ENCODE data around the gene ANKS1B. TPM values are rescaled to one million over a fixed set of nuclear protein-coding genes. Genes with fewer than 3 reads are reported as not detected.

The ANKS1B gene
- total and polyA plus RNA-seq, 4 donors, result 0.03 to 3.4 (median 0.53) TPM

GRCh38 chr12:98970210-98970609 is 1014.5 kb downstream of the ANKS1B start:
- H3K4me3 ChIP-seq (ENCODE audit: low read depth in 1 of 3, low read length in 3 of 3), result no peak overlapping the region
- no peaks in the 10 kb centered on the region for H3K36me3 ChIP-seq (ENCODE audit: control insufficient read depth in 4 of 4, insufficient read depth in 3 of 4, low read depth in 1 of 4, low read length in 3 of 4)
- H3K4me1 ChIP-seq (ENCODE audit: control insufficient read depth in 4 of 4, insufficient read depth in 4 of 4, low read length in 3 of 4), result no peaks in the 10 kb centered on the region
- no peak for TF ChIP-seq ZBTB33 (IDR thresholded peaks at IDR 0.05)
- no peak for TF ChIP-seq JUND (IDR thresholded peaks at IDR 0.05)
- TF ChIP-seq RXRA (IDR thresholded peaks at IDR 0.05), result no peak
- no peak for TF ChIP-seq TAF1 (conservative IDR thresholded peaks at IDR 0.05)
- TF ChIP-seq YY1 (IDR thresholded peaks at IDR 0.05), result no peak
- no peak for TF ChIP-seq GABPA (IDR thresholded peaks at IDR 0.05 in 1 of 2, conservative IDR thresholded peaks at IDR 0.05 in 1 of 2)
- TF ChIP-seq FOXA1 (IDR thresholded peaks at IDR 0.05), result no peak
- no peak for TF ChIP-seq ATF3 (IDR thresholded peaks at IDR 0.05)
- no peak for TF ChIP-seq SP1 (IDR thresholded peaks at IDR 0.05)
- no peak for TF ChIP-seq RAD21 (IDR thresholded peaks at IDR 0.05)
- TF ChIP-seq EGR1 (IDR thresholded peaks at IDR 0.05; ENCODE audit: low read depth in 2 of 2), result no peak
- TF ChIP-seq NR2F2 (IDR thresholded peaks at IDR 0.05), result no peak
- TF ChIP-seq REST (IDR thresholded peaks at IDR 0.05), result no peak
- no peak for TF ChIP-seq MAX (IDR thresholded peaks at IDR 0.05)
- no peak for TF ChIP-seq HNF4G (IDR thresholded peaks at IDR 0.05)
- no peak for TF ChIP-seq FOXA2 (IDR thresholded peaks at IDR 0.05)
- TF ChIP-seq HNF4A (conservative IDR thresholded peaks at IDR 0.05), result no peak
- TF ChIP-seq CTCF (IDR thresholded peaks at IDR 0.05; ENCODE audit: low read depth, low read length, missing input control), result no peak
- H3K9ac ChIP-seq (ENCODE audit: low read depth in 1 of 2, low read length in 2 of 2), result no peak overlapping the region
- no peak for DNase-seq (ENCODE audit: low spot score)
- no peaks in the 10 kb centered on the region for H3K9me3 ChIP-seq (ENCODE audit: control insufficient read depth in 4 of 4, low read length in 3 of 4)
- no peak overlapping the region for H3K27ac ChIP-seq (ENCODE audit: low read depth in 1 of 2, low read length in 2 of 2)
- peaks cover 0 to 3% (median 0%) of the 10 kb centered on the region in 4 donors for H3K27me3 ChIP-seq (ENCODE audit: control insufficient read depth in 4 of 4, insufficient read depth in 4 of 4, low read length in 3 of 4)
